Measurements from ENCODE around the gene SEPTIN5. TPM values are rescaled to one million over a fixed set of nuclear protein-coding genes. Genes with fewer than 3 reads are reported as not detected.

Gene SEPTIN5
- total RNA-seq, 1 donor from 2014 or later: not detected

Other genes starting within 250 kb of the SEPTIN5 start
- gene UFD1, start 235.3 kb upstream of the SEPTIN5 start, total RNA-seq: 105 and 106 TPM in 2 replicates
- gene CDC45, start 234.6 kb upstream of the SEPTIN5 start, total RNA-seq: 58.2 and 61.0 TPM in 2 replicates
- gene CLDN5, start 190.1 kb upstream of the SEPTIN5 start, total RNA-seq: 3.3 and 3.8 TPM in 2 replicates
- not detected in 2 replicates for gene GP1BB, start 9.0 kb downstream of the SEPTIN5 start, total RNA-seq
- not detected in 2 replicates for gene TBX1, start 46.3 kb downstream of the SEPTIN5 start, total RNA-seq
- 9.9 and 10.5 TPM in 2 replicates for gene GNB1L, start 140.4 kb downstream of the SEPTIN5 start, total RNA-seq
- gene RTL10, start 140.4 kb downstream of the SEPTIN5 start, total RNA-seq: 14.8 and 16.7 TPM in 2 replicates
- gene COMT, start 227.3 kb downstream of the SEPTIN5 start, total RNA-seq: 87.3 and 94.3 TPM in 2 replicates
- 19.7 and 24.4 TPM in 2 replicates for gene TXNRD2, start 227.3 kb downstream of the SEPTIN5 start, total RNA-seq